Keratinocyte (primary cell): ENCODE data around the gene TRPC4. TPM values are rescaled to one million over a fixed set of nuclear protein-coding genes. Genes with fewer than 3 reads are reported as not detected.

Experiments used
- DNase-seq: peaks from one replicate; pipeline ENCODE4 v3.0.0-alpha.2; 2011; ENCODE audit warnings: low read depth, missing footprints, low spot score
- FAIRE-seq: peaks from 2 replicates; lab custom pipeline; 2011; peaks lifted over from hg19 to GRCh38; lab: Jason Lieb, UNC
- H2AFZ ChIP-seq: 2 replicates; pipeline ENCODE4 v1.6.0; 2012; ENCODE audit warnings: low read length, control low read depth, inconsistent platforms; ENCODE audit not compliant: control insufficient read depth
- H3K27ac ChIP-seq: 2 replicates; pipeline ENCODE4 v1.5.1; 2011; ENCODE audit warnings: low read length; ENCODE audit not compliant: control insufficient read depth, insufficient read depth
- H3K27me3 ChIP-seq: 3 replicates; pipeline ENCODE4 v1.6.0; 2011; ENCODE audit warnings: low read length; ENCODE audit not compliant: control insufficient read depth, insufficient read depth; ENCODE audit errors: extremely low read depth
- H3K36me3 ChIP-seq, 2 experiments: 2 replicates in 1 of 2; 3 replicates in 1 of 2; pipeline ENCODE4 v1.5.1; 2011; ENCODE audit warnings: low read length in 2 of 2, mild to moderate bottlenecking in 1 of 2; ENCODE audit not compliant: control insufficient read depth in 2 of 2, insufficient read depth in 2 of 2; ENCODE audit errors: extremely low read depth in 1 of 2
- H3K4me1 ChIP-seq: 3 replicates; pipeline ENCODE4 v1.5.1; 2011; ENCODE audit warnings: low read length; ENCODE audit not compliant: control insufficient read depth, insufficient read depth; ENCODE audit errors: extremely low read depth
- H3K4me2 ChIP-seq: 3 replicates; pipeline ENCODE4 v1.6.0; 2011; ENCODE audit warnings: low read depth, low read length; ENCODE audit not compliant: control insufficient read depth, insufficient read depth; ENCODE audit errors: extremely low read depth
- H3K4me3 ChIP-seq, 3 experiments: fragments of 200-600 bp in 1 of 3; sonication (generic) in 1 of 3; 2 replicates in 2 of 3; 3 replicates in 1 of 3; pipeline ENCODE4 v1.5.1; 2011 to 2016; ENCODE audit warnings: low read length in 3 of 3, mild to moderate bottlenecking in 3 of 3, control low read depth in 2 of 3, inconsistent platforms in 1 of 3, low read depth in 1 of 3, mixed read lengths in 1 of 3, mixed run types in 1 of 3, moderate library complexity in 1 of 3; ENCODE audit not compliant: control insufficient read depth in 2 of 3, insufficient read depth in 2 of 3; ENCODE audit errors: extremely low read depth in 1 of 3
- H3K79me2 ChIP-seq: 2 replicates; pipeline ENCODE4 v1.6.0; 2012; ENCODE audit warnings: low read length; ENCODE audit not compliant: control insufficient read depth, insufficient read depth
- H3K9ac ChIP-seq: 3 replicates; pipeline ENCODE4 v1.6.0; 2011; ENCODE audit warnings: low read length; ENCODE audit not compliant: control insufficient read depth, insufficient read depth; ENCODE audit errors: extremely low read depth
- H3K9me1 ChIP-seq: 3 replicates; pipeline ENCODE4 v1.6.0; 2011; ENCODE audit warnings: low read length; ENCODE audit not compliant: control insufficient read depth, insufficient read depth; ENCODE audit errors: extremely low read depth
- H3K9me3 ChIP-seq: 2 replicates; pipeline ENCODE4 v1.5.1; 2012; ENCODE audit warnings: low read depth, low read length; ENCODE audit not compliant: control insufficient read depth
- H4K20me1 ChIP-seq: 3 replicates; pipeline ENCODE4 v1.6.0; 2011; ENCODE audit warnings: low read length; ENCODE audit not compliant: control insufficient read depth, insufficient read depth; ENCODE audit errors: extremely low read depth
- EZH2 ChIP-seq: IDR thresholded peaks from one replicate; pipeline ENCODE4 v1.6.1; 2012; ENCODE audit warnings: inconsistent platforms, mild to moderate bottlenecking, low read length, moderate library complexity
- dilution Hi-C: fragments of 300-500 bp; cut with MboI; formaldehyde crosslinking; loops from one replicate; pipeline ENCODE4 v1.7.0; 2020; ENCODE audit warnings: low sequenced_read_pairs; ENCODE audit not compliant: extremely low pct_ligation_motif_present
- polyA minus RNA-seq, 3 experiments: library from RNA; depleted of rRNA, polyadenylated mRNA; stranded (reverse); fragments of >200 nt; gene quantifications; 1 replicate in 1 of 3; 2 replicates in 1 of 3; 3 replicates in 1 of 3; pipeline ENCODE4 v1.2.3, GENCODE V29; 2011
- polyA plus RNA-seq, 5 experiments: library from polyadenylated mRNA; depleted of rRNA in 3 of 5; stranded (reverse) in 3 of 5; stranded (forward) in 1 of 5; unstranded in 1 of 5; fragments of >200 nt; gene quantifications; 1 replicate in 1 of 5; 2 replicates in 3 of 5; 3 replicates in 1 of 5; pipeline versions ENCODE4 v1.2.1 to v1.2.3, GENCODE V29; 2011 to 2012; ENCODE audit warnings: missing spikeins in 2 of 5, low read depth in 1 of 5, low replicate concordance in 1 of 5
- TF ChIP-seq, protein P1 (sequence below), 3 experiments: IDR thresholded peaks in 1 of 3; conservative IDR thresholded peaks in 1 of 3; optimal IDR thresholded peaks in 1 of 3; 2 replicates in 2 of 3; 3 replicates in 1 of 3; pipeline versions ENCODE3 to v1.5.1; 2011; ENCODE audit warnings: low read length in 3 of 3, mild to moderate bottlenecking in 3 of 3, moderate library complexity in 2 of 3, control low read depth in 1 of 3, inconsistent platforms in 1 of 3; ENCODE audit not compliant: insufficient read depth in 2 of 3; ENCODE audit errors: extremely low read depth in 1 of 3

Gene TRPC4
- polyA plus RNA-seq (0.03 TPM in 1 of 3 replicates, not detected in the others), polyA minus RNA-seq (not detected in 3 replicates)
- 0.19 TPM for polyA plus RNA-seq (2011; ENCODE audit: low read depth)
- 0.02 TPM in 1 of 2 replicates, not detected in the other for polyA plus RNA-seq (2011; cell fraction: cytosol; rRNA removed)
- not detected in 2 replicates for polyA plus RNA-seq (2011; cell fraction: nucleus; rRNA removed)
- polyA plus RNA-seq (2012; ENCODE audit: low replicate concordance) = not detected in 2 replicates
- polyA minus RNA-seq (2011; cell fraction: cytosol; rRNA and poly(A)+ RNA removed) = not detected
- polyA minus RNA-seq (2011; cell fraction: nucleus; rRNA and poly(A)+ RNA removed) = not detected in 2 replicates

DNA sequence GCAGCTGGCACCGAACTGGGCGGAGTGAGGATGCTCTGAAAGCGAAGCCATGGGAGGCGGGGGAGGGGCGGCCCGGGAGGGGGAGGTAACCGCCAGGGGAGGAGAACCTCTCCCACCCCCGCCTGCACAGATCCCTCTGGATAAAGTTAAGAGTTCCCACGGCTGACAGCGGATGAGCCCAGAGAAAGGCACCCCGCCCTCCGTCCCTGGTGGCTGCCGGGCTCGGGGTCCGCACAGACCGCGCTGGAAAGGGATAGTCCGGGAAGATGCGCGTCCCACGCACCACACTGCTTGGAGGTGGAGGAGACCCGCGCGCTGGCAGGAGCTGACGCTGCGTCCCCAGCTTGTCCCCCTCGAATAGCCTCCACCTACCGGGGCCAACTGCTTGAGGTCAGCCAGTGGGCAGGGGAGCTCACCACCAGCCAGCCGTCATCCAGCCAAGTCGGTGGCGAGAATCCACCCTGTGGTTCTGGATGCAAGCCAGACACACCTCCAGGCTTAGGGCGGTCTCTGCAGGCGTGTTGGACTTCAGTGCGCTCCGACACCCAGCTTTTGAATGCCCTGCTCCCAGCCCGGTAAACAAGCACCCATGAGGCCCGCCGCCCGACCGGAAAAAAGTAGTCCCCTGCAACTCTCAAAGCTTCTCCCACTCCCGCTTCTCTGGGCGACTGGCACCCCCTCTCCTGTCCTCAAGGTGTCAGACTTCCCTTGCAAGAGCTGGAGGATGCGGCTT lies at the start of gene TRPC4:
Gene TRPC4 (minus strand): TSS at position 17 of the 733 bp plus-strand sequence. CDS start 86,439 bp downstream, outside the sequence.
- FAIRE-seq = no peak

GRCh38 chr13:37918751-37919150 lies 49.2 kb upstream of the TRPC4 start:
- Histone ChIP-seq H3K9me1 (no peaks in the 10 kb centered on the region), H3K4me3 (no peak overlapping the region), H3K4me1 (peaks cover 14% of the 10 kb centered on the region), H3K79me2 (no peaks in the 10 kb centered on the region), H3K9ac (no peak overlapping the region), H3K27ac (no peak overlapping the region), H2AFZ (peak overlapping the region; percentile 3), H3K36me3 (no peaks in the 10 kb centered on the region), H3K27me3 (no peaks in the 10 kb centered on the region), H3K9me3 (peaks cover 5% of the 10 kb centered on the region), H3K4me2 (no peak overlapping the region), H4K20me1 (no peaks in the 10 kb centered on the region)
- FAIRE-seq (no peak), DNase-seq (no peak)
- TF ChIP-seq EZH2 = no peak
- TF ChIP-seq, protein P1, sequence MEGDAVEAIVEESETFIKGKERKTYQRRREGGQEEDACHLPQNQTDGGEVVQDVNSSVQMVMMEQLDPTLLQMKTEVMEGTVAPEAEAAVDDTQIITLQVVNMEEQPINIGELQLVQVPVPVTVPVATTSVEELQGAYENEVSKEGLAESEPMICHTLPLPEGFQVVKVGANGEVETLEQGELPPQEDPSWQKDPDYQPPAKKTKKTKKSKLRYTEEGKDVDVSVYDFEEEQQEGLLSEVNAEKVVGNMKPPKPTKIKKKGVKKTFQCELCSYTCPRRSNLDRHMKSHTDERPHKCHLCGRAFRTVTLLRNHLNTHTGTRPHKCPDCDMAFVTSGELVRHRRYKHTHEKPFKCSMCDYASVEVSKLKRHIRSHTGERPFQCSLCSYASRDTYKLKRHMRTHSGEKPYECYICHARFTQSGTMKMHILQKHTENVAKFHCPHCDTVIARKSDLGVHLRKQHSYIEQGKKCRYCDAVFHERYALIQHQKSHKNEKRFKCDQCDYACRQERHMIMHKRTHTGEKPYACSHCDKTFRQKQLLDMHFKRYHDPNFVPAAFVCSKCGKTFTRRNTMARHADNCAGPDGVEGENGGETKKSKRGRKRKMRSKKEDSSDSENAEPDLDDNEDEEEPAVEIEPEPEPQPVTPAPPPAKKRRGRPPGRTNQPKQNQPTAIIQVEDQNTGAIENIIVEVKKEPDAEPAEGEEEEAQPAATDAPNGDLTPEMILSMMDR (optimal IDR thresholded peaks at IDR 0.05 in 1 of 3, IDR thresholded peaks at IDR 0.05 in 1 of 3, conservative IDR thresholded peaks at IDR 0.05 in 1 of 3; ENCODE audit: extremely low read depth in 1 of 3, insufficient read depth in 2 of 3, low read length in 3 of 3) = no peak
- dilution Hi-C loops = no loop called here

More for the DNA sequence above, at the start of gene TRPC4:
- Histone ChIP-seq H3K9me1 (no peaks in the 10 kb centered on the region), H3K4me3 (peak within 1 kb of the TSS; percentile 11 to 64 (median 50)), H4K20me1 (no peaks in the 10 kb centered on the region), H3K9ac (no peak within 1 kb of the TSS), H3K9me3 (no peaks in the 10 kb centered on the region), H3K27me3 (peaks cover 17% of the 10 kb centered on the region), H3K4me1 (peaks cover 18% of the 10 kb centered on the region), H2AFZ (peak within 1 kb of the TSS; percentile 64), H3K27ac (no peak within 1 kb of the TSS), H3K4me2 (peak within 1 kb of the TSS; percentile 92), H3K79me2 (no peaks in the 10 kb centered on the region), H3K36me3 (no peaks in the 10 kb centered on the region)
- TF ChIP-seq, protein P1 (optimal IDR thresholded peaks at IDR 0.05 in 1 of 3, IDR thresholded peaks at IDR 0.05 in 1 of 3, conservative IDR thresholded peaks at IDR 0.05 in 1 of 3; ENCODE audit: extremely low read depth in 1 of 3, insufficient read depth in 2 of 3, low read length in 3 of 3) = peak; percentile 70 to 75 (median 73)
- TF ChIP-seq EZH2 = peak; percentile 43
- DNase-seq = no peak
- dilution Hi-C loops = no loop called here
